Measurements from ENCODE around the gene XKR7.

XKR7 gene

DNA sequence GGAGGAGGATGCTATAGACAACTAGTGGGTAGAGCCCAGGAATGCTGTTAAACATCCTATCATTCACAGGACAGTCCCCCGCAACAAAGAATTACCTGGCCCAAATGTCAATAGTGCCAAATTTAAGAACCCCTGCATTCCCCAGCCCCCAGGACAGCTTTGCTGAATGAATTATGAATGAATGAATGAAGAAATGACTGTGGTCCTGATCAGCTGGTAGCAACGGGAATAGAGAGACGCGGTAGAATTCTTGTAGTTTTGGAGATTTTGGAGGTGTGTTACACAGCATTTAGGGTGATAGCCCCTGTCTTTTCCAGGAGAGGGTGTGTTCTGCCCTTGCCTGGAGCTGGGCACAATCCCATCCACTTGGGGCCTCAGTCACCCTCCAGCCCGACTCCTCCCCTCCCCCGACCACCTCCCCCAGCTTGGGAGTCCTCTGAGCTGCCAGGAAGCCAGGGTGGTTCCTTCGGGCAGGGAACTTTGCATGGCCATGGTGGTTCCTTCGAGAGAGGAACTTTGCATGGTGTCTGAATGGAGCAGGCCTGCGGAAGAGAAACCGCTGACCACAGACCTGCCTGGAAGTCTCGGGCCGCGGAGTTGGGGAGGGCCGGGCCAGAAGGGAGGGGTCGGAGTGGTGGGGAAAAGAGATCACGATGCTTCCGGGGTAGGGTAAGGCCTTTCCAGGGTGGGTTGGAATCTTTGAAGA is 83.1 kb downstream of the XKR7 start:
- DNase-seq = no peak

DNA sequence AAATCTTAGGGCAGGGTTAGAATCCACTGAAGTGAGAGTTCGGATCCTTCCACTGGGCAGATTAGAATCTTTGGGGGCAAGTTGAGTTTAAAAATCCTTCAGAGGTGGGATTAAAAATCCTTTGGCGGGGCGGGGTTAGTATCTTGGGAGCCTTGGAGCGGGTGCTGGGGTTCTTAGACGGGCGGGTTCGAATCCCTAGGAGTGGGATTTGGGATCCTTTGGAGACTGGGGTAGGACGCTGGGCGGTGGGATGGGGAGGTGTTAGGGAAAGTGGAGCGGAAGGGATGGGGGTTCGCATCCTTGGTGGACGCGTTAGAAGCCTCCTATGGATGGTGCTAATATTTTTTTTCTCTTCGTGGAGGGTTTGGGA is 83.8 kb downstream of the XKR7 start:
- no peak for DNase-seq

DNA sequence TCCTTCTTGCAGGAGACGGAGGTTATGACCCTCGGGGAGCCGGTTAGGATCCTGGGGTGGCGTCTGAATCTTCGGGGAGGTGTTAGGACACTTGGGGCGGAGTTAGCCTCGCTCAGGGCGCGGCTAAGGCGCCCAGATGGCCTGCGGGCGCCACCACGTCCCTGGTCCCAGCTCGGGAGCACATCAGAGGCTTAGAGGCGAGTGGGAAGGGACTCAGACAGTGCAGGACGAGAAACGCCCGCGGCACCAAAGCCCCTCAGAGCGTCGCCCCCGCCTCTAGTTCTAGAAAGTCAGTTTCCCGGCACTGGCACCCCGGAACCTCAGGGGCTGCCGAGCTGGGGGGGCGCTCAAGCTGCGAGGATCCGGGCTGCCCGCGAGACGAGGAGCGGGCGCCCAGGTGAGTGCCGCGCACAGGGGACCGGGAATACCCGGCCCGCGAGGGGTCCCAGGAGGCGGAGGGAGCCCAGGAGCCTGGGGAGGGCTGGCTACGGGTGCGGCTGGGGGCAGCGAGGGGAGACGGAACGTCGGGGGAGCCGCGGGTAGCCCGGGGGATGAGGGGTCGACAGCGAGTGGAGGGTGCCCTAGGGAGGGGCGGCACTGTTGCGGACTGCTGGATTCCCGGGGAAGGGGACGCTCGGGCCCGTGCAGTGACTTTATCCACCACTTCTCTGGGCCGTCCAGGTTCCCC is 84.3 kb downstream of the XKR7 start, which contains the start of gene HCK:
TSS of gene HCK (plus strand) at position 153 of the 688 bp plus-strand sequence.
- DNase-seq = no peak

DNA sequence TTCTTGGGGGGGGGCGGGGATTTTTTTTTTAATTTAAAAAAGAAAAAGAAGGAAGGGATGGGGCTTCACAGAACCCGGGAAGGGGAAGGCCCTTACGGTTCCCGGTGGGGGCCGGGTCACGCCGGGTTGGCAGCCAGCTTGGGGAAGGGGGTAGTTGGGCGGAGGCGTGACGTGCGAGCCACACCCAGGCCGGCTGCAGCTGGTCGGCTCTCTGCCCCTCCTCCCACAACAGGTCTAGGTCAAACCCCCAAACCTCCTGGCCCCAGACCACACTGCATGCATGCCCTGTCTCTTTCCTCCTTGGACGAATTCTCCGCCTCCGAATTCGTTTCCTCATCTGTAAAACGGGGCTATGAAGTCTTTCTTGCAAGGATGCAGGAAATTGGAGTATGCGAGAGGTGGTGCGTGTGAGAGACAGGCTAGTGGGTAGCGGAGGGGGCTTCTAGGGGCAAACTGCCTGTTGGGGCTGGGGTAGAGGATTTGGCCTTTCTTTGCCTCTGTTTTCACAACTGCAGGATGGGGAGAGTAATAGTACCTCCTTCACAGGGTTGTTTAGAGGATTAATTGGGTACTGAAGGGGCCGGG is 84.9 kb downstream of the XKR7 start:
- no peak for DNase-seq
